ENCODE measurements around the gene CTSW. TPM values are rescaled to one million over a fixed set of nuclear protein-coding genes. Genes with fewer than 3 reads are reported as not detected.

Gene CTSW
- total RNA-seq, 2 experiments from 2014 or later, result 1.7 TPM

GRCh38 chr11:65907878-65908277, 28.2 kb downstream of the CTSW start:
- intact Hi-C loops (cut with DNase I, micrococcal nuclease), result no loop called here
- ChIA-PET CTCF (interaction anchor here (1.2 to 2.1 kb wide), 4 partner anchors 10 to 114 kb away, joined by 4 to 7 read pairs (median 6); partner anchors contain the start of gene CCDC85B), POLR2A (no interaction called here)
- no peak for DNase-seq
- H3K36me3 Mint-ChIP-seq (ENCODE audit: low read depth), result no peaks in the 10 kb centered on the region
- peaks cover 3% of the 10 kb centered on the region for H3K4me1 Mint-ChIP-seq
- H3K27ac Mint-ChIP-seq, result no peak overlapping the region
- H3K4me3 Mint-ChIP-seq, result no peak overlapping the region
- H3K27me3 Mint-ChIP-seq, result peaks cover 2% of the 10 kb centered on the region
- no peak for ATAC-seq
- no peaks in the 10 kb centered on the region for H3K9me3 Mint-ChIP-seq (ENCODE audit: low read depth)

- no peak overlapping the region for H3K27ac Mint-ChIP-seq
- DNase-seq (no peak), ATAC-seq (no peak)
- intact Hi-C loops (cut with DNase I, micrococcal nuclease), result no loop called here
- peaks cover 2% of the 10 kb centered on the region for H3K27me3 Mint-ChIP-seq
- POLR2A ChIA-PET, result interaction anchor here (0.6 kb wide), 1 partner anchor 66 kb away, joined by 3 read pairs; no protein-coding TSS in a partner anchor
- H3K9me3 Mint-ChIP-seq (ENCODE audit: low read depth), result no peaks in the 10 kb centered on the region
- H3K4me3 Mint-ChIP-seq, result no peak overlapping the region
- CTCF ChIA-PET, result interaction anchor here (0.6 to 1.3 kb wide), 4 partner anchors 10 to 142 kb away, joined by 3 to 10 read pairs (median 4); partner anchors contain the start of gene FOSL1
- H3K36me3 Mint-ChIP-seq (ENCODE audit: low read depth), result no peaks in the 10 kb centered on the region
- H3K4me1 Mint-ChIP-seq, result peaks cover 18% of the 10 kb centered on the region
These were observed 32.3 kb downstream of the CTSW start for GRCh38 chr11:65911682-65912568.

DNA sequence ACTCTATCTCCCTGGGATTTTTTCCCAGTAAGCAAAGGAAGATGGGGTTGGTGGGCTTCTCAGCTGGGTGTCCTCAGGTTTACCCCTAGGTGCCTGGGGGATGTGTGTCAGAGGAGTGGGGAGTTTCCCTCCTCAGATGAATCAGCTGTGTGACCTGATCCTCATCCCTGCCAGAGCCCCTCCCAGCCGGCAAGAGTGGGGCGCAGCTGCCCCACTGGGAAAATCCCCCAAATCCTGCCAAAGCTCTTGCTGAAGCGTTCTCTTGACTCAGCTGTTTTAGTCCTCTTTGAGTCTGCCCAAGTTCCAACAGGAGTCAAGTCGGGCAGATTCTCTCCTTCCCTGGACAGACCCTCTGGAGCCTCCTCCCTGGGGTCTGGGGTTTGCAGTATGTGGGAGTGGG, 33.2 kb downstream of the CTSW start:
- no peak overlapping the region for H3K4me3 Mint-ChIP-seq
- intact Hi-C loops (cut with DNase I, micrococcal nuclease), result no loop called here
- DNase-seq, result no peak
- no peaks in the 10 kb centered on the region for H3K9me3 Mint-ChIP-seq (ENCODE audit: low read depth)
- no peaks in the 10 kb centered on the region for H3K36me3 Mint-ChIP-seq (ENCODE audit: low read depth)
- ATAC-seq, result no peak
- H3K27me3 Mint-ChIP-seq, result peaks cover 2% of the 10 kb centered on the region
- POLR2A ChIA-PET, result interaction anchor here (0.6 kb wide), 1 partner anchor 18 kb away, joined by 5 read pairs; no protein-coding TSS in a partner anchor
- CTCF ChIA-PET, result interaction anchor here (0.6 to 1.2 kb wide), 4 partner anchors 11 to 318 kb away, joined by 3 to 4 read pairs (median 3); no protein-coding TSS in a partner anchor
- peaks cover 23% of the 10 kb centered on the region for H3K4me1 Mint-ChIP-seq
- no peak overlapping the region for H3K27ac Mint-ChIP-seq

- Mint-ChIP-seq H3K9me3 (ENCODE audit: low read depth) (no peaks in the 10 kb centered on the region), H3K27ac (peak overlapping the region; percentile 3), H3K27me3 (peaks cover 2% of the 10 kb centered on the region), H3K4me1 (peaks cover 22% of the 10 kb centered on the region), H3K4me3 (no peak overlapping the region), H3K36me3 (ENCODE audit: low read depth) (peaks cover 2% of the 10 kb centered on the region)
- CTCF ChIA-PET, result interaction anchor here (0.6 to 1.3 kb wide), 5 partner anchors 17 to 474 kb away, joined by 3 to 5 read pairs (median 3); partner anchors contain the start of gene CCDC85B
- no peak for ATAC-seq
- POLR2A ChIA-PET, result interaction anchor here (1.0 kb wide), 1 partner anchor 21 kb away, joined by 6 read pairs; no protein-coding TSS in a partner anchor
- DNase-seq, result no peak
- intact Hi-C loops (cut with DNase I, micrococcal nuclease), result no loop called here
These were observed 35.6 kb downstream of the CTSW start for GRCh38 chr11:65915101-65915820.

GRCh38 chr11:65915821-65916251, 36.2 kb downstream of the CTSW start:
- Mint-ChIP-seq H3K9me3 (ENCODE audit: low read depth) (no peaks in the 10 kb centered on the region), H3K4me1 (peaks cover 26% of the 10 kb centered on the region), H3K4me3 (no peak overlapping the region), H3K27me3 (peaks cover 2% of the 10 kb centered on the region), H3K27ac (no peak overlapping the region), H3K36me3 (ENCODE audit: low read depth) (peaks cover 2% of the 10 kb centered on the region)
- ATAC-seq (no peak), DNase-seq (peak; percentile 38)
- intact Hi-C loops (cut with DNase I, micrococcal nuclease), result no loop called here
- ChIA-PET POLR2A (interaction anchor here (1.0 kb wide), 1 partner anchor 22 kb away, joined by 6 read pairs; no protein-coding TSS in a partner anchor), CTCF (interaction anchor here (0.7 to 1.3 kb wide), 3 partner anchors 26 to 473 kb away, joined by 3 to 5 read pairs (median 3); partner anchors contain the start of gene CCDC85B)

DNA sequence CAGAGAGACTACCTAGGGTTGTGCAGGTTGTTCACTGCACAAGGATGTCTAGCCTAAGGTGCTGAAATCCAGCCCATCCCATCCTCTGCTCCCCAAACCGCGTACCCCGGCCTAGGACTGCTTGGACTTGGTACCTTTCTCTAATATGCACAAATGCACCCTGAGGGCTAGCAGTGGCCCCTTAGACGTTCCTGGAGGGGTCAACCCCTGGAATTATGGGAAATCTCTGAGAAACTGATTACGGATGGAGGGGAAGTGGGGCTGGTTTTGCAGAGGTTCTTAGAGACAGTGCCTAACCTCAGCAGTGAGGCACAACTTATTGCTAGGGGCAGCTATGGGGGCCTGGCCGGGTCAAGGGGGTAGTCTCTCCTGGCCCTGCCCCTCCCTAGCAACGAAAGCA, 36.8 kb downstream of the CTSW start:
- intact Hi-C loops (cut with DNase I, micrococcal nuclease), result no loop called here
- POLR2A ChIA-PET, result interaction anchor here (1.0 kb wide), 1 partner anchor 23 kb away, joined by 6 read pairs; no protein-coding TSS in a partner anchor
- Mint-ChIP-seq H3K4me1 (peaks cover 27% of the 10 kb centered on the region), H3K36me3 (ENCODE audit: low read depth) (peaks cover 2% of the 10 kb centered on the region), H3K27me3 (peaks cover 2% of the 10 kb centered on the region), H3K9me3 (ENCODE audit: low read depth) (no peaks in the 10 kb centered on the region), H3K4me3 (peak overlapping the region; percentile 91), H3K27ac (peak overlapping the region; percentile 58)
- ATAC-seq, result no peak
- CTCF ChIA-PET, result interaction anchor here (0.7 to 1.3 kb wide), 3 partner anchors 26 to 473 kb away, joined by 3 to 5 read pairs (median 3); partner anchors contain the start of gene CCDC85B
- DNase-seq, result no peak

DNA sequence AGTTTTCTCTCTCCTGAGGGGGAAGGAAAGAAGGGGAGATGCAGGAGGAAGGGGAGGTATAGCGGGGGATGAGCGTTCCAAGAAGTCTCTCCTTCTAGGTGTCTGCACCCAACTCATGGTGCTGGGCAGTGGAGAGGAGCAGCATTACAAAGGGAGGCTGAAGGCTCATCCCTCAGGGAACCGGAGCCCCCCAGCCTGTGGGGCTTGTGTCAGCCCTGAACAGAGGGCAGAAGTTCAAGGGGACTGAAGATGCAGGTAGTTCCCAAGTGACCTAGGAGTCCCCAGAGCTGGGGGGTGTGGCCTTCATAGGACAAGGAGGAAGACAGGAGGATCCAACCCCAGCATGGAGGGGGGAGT, 37.4 kb downstream of the CTSW start:
- Mint-ChIP-seq H3K4me1 (peaks cover 31% of the 10 kb centered on the region), H3K9me3 (ENCODE audit: low read depth) (no peaks in the 10 kb centered on the region), H3K27ac (peak overlapping the region; percentile 58), H3K27me3 (no peaks in the 10 kb centered on the region), H3K4me3 (peak overlapping the region; percentile 91), H3K36me3 (ENCODE audit: low read depth) (peaks cover 6% of the 10 kb centered on the region)
- ATAC-seq, result no peak
- DNase-seq, result no peak
- intact Hi-C loops (cut with DNase I, micrococcal nuclease), result no loop called here
- CTCF ChIA-PET, result interaction anchor here (0.7 to 1.8 kb wide), 4 partner anchors 8 to 57 kb away, joined by 4 to 10 read pairs (median 6); partner anchors contain the start of genes CCDC85B, FIBP and MUS81
- POLR2A ChIA-PET, result no interaction called here

DNA sequence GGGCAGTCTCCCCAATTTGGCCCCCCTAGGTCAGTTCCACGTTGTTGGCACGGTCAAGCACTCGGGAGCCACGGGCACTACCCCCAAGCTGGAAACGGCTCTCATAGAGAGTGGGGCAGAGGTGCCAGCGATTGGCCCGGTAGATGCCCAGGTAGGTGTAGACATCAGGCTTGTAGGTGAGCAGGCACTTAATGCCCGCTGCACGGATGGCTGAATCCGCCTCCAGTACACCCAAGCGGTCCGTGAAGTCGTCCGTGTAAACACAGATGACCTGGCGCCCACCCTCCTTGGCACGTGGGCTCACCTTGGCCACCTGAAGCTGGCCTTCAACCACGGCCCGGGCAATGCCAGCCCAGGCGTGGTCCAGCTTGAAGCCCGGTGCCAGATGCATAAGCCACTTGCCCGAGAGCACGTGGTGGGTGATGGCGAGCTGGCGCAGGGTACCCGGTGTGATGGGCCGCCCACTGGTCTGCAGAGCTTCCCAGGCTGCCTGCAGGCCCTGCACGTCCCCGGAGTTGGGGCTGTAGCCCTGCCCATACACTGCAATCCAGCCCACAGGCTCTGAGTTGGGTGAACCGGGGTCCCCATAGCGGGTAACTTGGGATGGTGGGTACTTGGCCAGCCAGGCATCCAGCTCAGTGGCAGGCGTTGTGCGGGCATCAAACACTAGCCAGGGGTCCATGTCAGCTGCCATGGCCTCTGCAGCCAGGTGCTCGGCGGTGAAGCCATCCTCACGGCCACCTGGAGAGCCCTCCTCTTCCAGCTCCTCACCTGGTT, 38.0 kb downstream of the CTSW start:
- Mint-ChIP-seq H3K27me3 (no peaks in the 10 kb centered on the region), H3K4me1 (peaks cover 35% of the 10 kb centered on the region), H3K27ac (peak overlapping the region; percentile 86), H3K9me3 (ENCODE audit: low read depth) (no peaks in the 10 kb centered on the region), H3K4me3 (peak overlapping the region; percentile 91), H3K36me3 (ENCODE audit: low read depth) (peaks cover 11% of the 10 kb centered on the region)
- DNase-seq, result no peak
- intact Hi-C loops (cut with DNase I, micrococcal nuclease), result loop anchor here (2.0 kb wide), 4 partner anchors 29 to 343 kb away; partner anchors contain the start of genes CFL1 (in 1 of the 2), FIBP (in 1 of the 2) and SART1 (in 1 of the 2)
- no peak for ATAC-seq
- POLR2A ChIA-PET, result interaction anchor here (0.6 to 1.0 kb wide), 3 partner anchors 18 to 85 kb away, joined by 3 to 5 read pairs (median 3); partner anchors contain the start of genes CCDC85B and FOSL1
- CTCF ChIA-PET, result interaction anchor here (0.6 to 1.8 kb wide), 7 partner anchors 9 to 200 kb away, joined by 3 to 10 read pairs (median 5); partner anchors contain the start of genes CCDC85B, FIBP, FOSL1 and MUS81

GRCh38 chr11:65918211-65919140, 38.8 kb downstream of the CTSW start, which contains the start of gene C11orf68:
C11orf68 (minus strand) TSS chr11:65919062; CDS start chr11:65919031, 31 bp downstream.
- ChIA-PET POLR2A (interaction anchor here (0.9 to 1.0 kb wide), 2 partner anchors 18 to 28 kb away, joined by 3 to 5 read pairs; partner anchors contain the start of genes CCDC85B and FOSL1), CTCF (interaction anchor here (0.6 to 1.8 kb wide), 6 partner anchors 10 to 199 kb away, joined by 3 to 10 read pairs (median 5); partner anchors contain the start of genes CCDC85B, FIBP, FOSL1 and MUS81)
- peak within 1 kb of the TSS; percentile 88 for H3K27ac Mint-ChIP-seq
- H3K9me3 Mint-ChIP-seq (ENCODE audit: low read depth), result no peaks in the 10 kb centered on the region
- H3K4me3 Mint-ChIP-seq, result peak within 1 kb of the TSS; percentile 91
- peaks cover 35% of the 10 kb centered on the region for H3K4me1 Mint-ChIP-seq
- H3K36me3 Mint-ChIP-seq (ENCODE audit: low read depth), result peaks cover 14% of the 10 kb centered on the region
- peak; percentile 68 for ATAC-seq
- intact Hi-C loops (cut with DNase I, micrococcal nuclease), result loop anchor here (1.0 to 2.0 kb wide), 22 partner anchors 10 to 394 kb away; partner anchors contain the start of genes CFL1 (in 2 of the 2), FIBP (in 2 of the 2), FOSL1 (in 2 of the 2) and SART1 (in 2 of the 2)
- H3K27me3 Mint-ChIP-seq, result no peaks in the 10 kb centered on the region
- DNase-seq, result no peak

All from activated CD4-positive, alpha-beta T cell treated with anti-CD3 and anti-CD28 coated beads for 36 hours (primary cell).